ENCODE data around the gene TUBB.

TUBB gene

GRCh38 chr6:30767944-30768301 is 47.8 kb downstream of the TUBB start:
- no peak for DNase-seq (ENCODE audit: extremely low read depth, low read depth)
- no peak overlapping the region for H3K4me3 ChIP-seq (replicated peaks; ENCODE audit: low read depth, low read length)
- TF ChIP-seq CTCF (IDR thresholded peaks at IDR 0.05; ENCODE audit: low read depth, low read length, missing control alignments), result no peak

GRCh38 chr6:30768634-30769087 is 48.5 kb downstream of the TUBB start:
- no peak for TF ChIP-seq CTCF (IDR thresholded peaks at IDR 0.05; ENCODE audit: low read depth, low read length, missing control alignments)
- no peak for DNase-seq (ENCODE audit: extremely low read depth, low read depth)
- peak overlapping the region; percentile 33 for H3K4me3 ChIP-seq (replicated peaks; ENCODE audit: low read depth, low read length)

GRCh38 chr6:30769088-30769852 is 49.1 kb downstream of the TUBB start:
- H3K4me3 ChIP-seq (replicated peaks; ENCODE audit: low read depth, low read length), result peak overlapping the region; percentile 33
- peak; percentile 94 for DNase-seq (ENCODE audit: extremely low read depth, low read depth)
- TF ChIP-seq CTCF (IDR thresholded peaks at IDR 0.05; ENCODE audit: low read depth, low read length, missing control alignments), result no peak

- no peak overlapping the region for H3K4me3 ChIP-seq (replicated peaks; ENCODE audit: low read depth, low read length)
- TF ChIP-seq CTCF (IDR thresholded peaks at IDR 0.05; ENCODE audit: low read depth, low read length, missing control alignments), result no peak
- no peak for DNase-seq (ENCODE audit: extremely low read depth, low read depth)
Measured at GRCh38 chr6:30769853-30770524, 49.8 kb downstream of the TUBB start.

GRCh38 chr6:30770592-30770991 is 50.4 kb downstream of the TUBB start:
- H3K4me3 ChIP-seq (replicated peaks; ENCODE audit: low read depth, low read length), result no peak overlapping the region
- DNase-seq (ENCODE audit: extremely low read depth, low read depth), result no peak
- no peak for TF ChIP-seq CTCF (IDR thresholded peaks at IDR 0.05; ENCODE audit: low read depth, low read length, missing control alignments)

GRCh38 chr6:30774701-30775100 is 54.5 kb downstream of the TUBB start:
- no peak for DNase-seq (ENCODE audit: extremely low read depth, low read depth)
- no peak overlapping the region for H3K4me3 ChIP-seq (replicated peaks; ENCODE audit: low read depth, low read length)
- no peak for TF ChIP-seq CTCF (IDR thresholded peaks at IDR 0.05; ENCODE audit: low read depth, low read length, missing control alignments)
